ENCODE data around the gene LIPC.

Gene LIPC

GRCh38 chr15:58419803-58420524 is 11.8 kb upstream of the LIPC start:
- Mint-ChIP-seq H3K27me3 (no peaks in the 10 kb centered on the region), H3K27ac (no peak overlapping the region), H3K4me1 (peaks cover 3% of the 10 kb centered on the region), H3K36me3 (no peaks in the 10 kb centered on the region), H3K4me3 (no peak overlapping the region), H3K9me3 (no peaks in the 10 kb centered on the region)

GRCh38 chr15:58420579-58421043 is 11.2 kb upstream of the LIPC start:
- Mint-ChIP-seq H3K27me3 (no peaks in the 10 kb centered on the region), H3K27ac (no peak overlapping the region), H3K36me3 (no peaks in the 10 kb centered on the region), H3K9me3 (no peaks in the 10 kb centered on the region), H3K4me3 (no peak overlapping the region), H3K4me1 (peaks cover 3% of the 10 kb centered on the region)

- Mint-ChIP-seq H3K36me3 (no peaks in the 10 kb centered on the region), H3K4me3 (no peak overlapping the region), H3K9me3 (no peaks in the 10 kb centered on the region), H3K27ac (no peak overlapping the region), H3K27me3 (no peaks in the 10 kb centered on the region), H3K4me1 (peaks cover 3% of the 10 kb centered on the region)
Observed at GRCh38 chr15:58423205-58423604, 8.6 kb upstream of the LIPC start.

- Mint-ChIP-seq H3K4me3 (no peak overlapping the region), H3K27me3 (no peaks in the 10 kb centered on the region), H3K9me3 (no peaks in the 10 kb centered on the region), H3K36me3 (no peaks in the 10 kb centered on the region), H3K27ac (no peak overlapping the region), H3K4me1 (peaks cover 3% of the 10 kb centered on the region)
Observed at GRCh38 chr15:58423831-58424608, 7.8 kb upstream of the LIPC start.

- Mint-ChIP-seq H3K27ac (no peak overlapping the region), H3K4me1 (peaks cover 3% of the 10 kb centered on the region), H3K27me3 (no peaks in the 10 kb centered on the region), H3K9me3 (no peaks in the 10 kb centered on the region), H3K36me3 (no peaks in the 10 kb centered on the region), H3K4me3 (no peak overlapping the region)
Observed at GRCh38 chr15:58424722-58425121, 7.1 kb upstream of the LIPC start.

DNA sequence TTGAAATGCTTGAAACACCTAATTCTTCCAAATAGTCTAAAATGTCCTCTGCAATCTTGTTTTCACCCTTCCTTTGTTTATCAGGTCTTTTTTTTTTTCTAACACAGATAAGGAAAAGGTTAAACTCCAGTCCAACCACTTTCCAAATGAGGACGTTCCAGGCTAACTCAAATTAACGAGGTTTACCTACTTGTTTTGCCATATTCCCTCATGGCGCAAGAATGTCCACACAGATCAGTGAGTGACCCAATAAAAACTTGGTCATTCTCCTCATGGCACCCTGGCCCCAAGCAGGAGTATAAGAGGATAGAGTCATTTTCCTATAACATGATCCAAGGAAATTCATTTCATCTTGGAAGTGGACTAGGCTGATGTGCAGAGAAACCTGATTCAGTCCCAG is 6.6 kb upstream of the LIPC start:
- Mint-ChIP-seq H3K36me3 (no peaks in the 10 kb centered on the region), H3K4me1 (peaks cover 3% of the 10 kb centered on the region), H3K9me3 (no peaks in the 10 kb centered on the region), H3K27me3 (no peaks in the 10 kb centered on the region), H3K27ac (no peak overlapping the region), H3K4me3 (no peak overlapping the region)

- H3K4me3 Mint-ChIP-seq: no peak overlapping the region
- H3K27me3 Mint-ChIP-seq: no peaks in the 10 kb centered on the region
- H3K9me3 Mint-ChIP-seq: no peaks in the 10 kb centered on the region
- no peaks in the 10 kb centered on the region for H3K36me3 Mint-ChIP-seq
- no peak overlapping the region for H3K27ac Mint-ChIP-seq
- peaks cover 1% of the 10 kb centered on the region for H3K4me1 Mint-ChIP-seq
Observed at GRCh38 chr15:58425834-58426233, 6.0 kb upstream of the LIPC start.

DNA sequence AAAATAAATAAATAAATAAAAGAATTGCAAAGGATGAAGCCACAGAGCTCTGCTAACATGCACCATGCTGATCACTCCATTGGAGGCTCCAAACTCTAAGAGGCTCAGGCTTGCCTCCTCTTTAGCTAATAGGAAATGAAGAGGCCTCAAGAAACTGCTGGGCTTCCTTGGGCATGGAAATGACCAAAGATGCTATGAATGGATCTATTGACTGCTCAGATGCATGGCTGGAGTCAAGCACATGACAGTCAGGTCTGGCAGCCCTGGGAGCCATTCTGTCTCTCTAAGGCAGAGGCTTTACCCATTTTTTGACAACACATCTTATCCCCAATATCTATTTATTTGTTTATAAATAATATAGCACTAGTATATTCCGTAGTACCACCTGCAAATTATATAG is 5.3 kb upstream of the LIPC start:
- H3K4me3 Mint-ChIP-seq: no peak overlapping the region
- no peaks in the 10 kb centered on the region for H3K36me3 Mint-ChIP-seq
- no peaks in the 10 kb centered on the region for H3K9me3 Mint-ChIP-seq
- H3K27ac Mint-ChIP-seq: no peak overlapping the region
- H3K4me1 Mint-ChIP-seq: no peaks in the 10 kb centered on the region
- H3K27me3 Mint-ChIP-seq: no peaks in the 10 kb centered on the region

DNA sequence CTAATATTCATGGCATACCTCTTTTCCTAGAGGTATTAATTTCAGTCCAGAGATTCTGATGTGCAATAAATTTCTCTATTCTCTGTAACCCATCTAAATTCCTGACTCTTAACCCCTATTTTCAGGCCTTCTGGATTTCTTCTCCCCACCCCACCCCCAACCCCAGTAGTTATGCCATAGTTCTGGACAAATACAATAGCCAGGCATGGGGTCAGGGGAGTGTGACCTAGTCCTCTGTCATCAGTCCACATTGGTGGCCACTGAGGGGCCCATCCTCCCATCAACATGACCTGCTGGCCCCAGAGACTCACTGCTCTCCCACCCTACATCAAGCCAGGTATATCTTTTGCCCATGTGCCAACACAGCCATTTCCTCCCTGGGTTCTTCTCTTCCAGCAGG is 3.8 kb upstream of the LIPC start:
- no peaks in the 10 kb centered on the region for H3K36me3 Mint-ChIP-seq
- no peak overlapping the region for H3K4me3 Mint-ChIP-seq
- no peaks in the 10 kb centered on the region for H3K9me3 Mint-ChIP-seq
- H3K4me1 Mint-ChIP-seq: no peaks in the 10 kb centered on the region
- no peaks in the 10 kb centered on the region for H3K27me3 Mint-ChIP-seq
- H3K27ac Mint-ChIP-seq: no peak overlapping the region

- H3K9me3 Mint-ChIP-seq: no peaks in the 10 kb centered on the region
Observed at GRCh38 chr15:58430224-58430787, 1.5 kb upstream of the LIPC start.

GRCh38 chr15:58432401-58432800 is 610 bp downstream of the LIPC start:
- Mint-ChIP-seq H3K36me3 (no peaks in the 10 kb centered on the region), H3K4me1 (no peaks in the 10 kb centered on the region), H3K4me3 (no peak overlapping the region), H3K27ac (no peak overlapping the region), H3K27me3 (no peaks in the 10 kb centered on the region), H3K9me3 (no peaks in the 10 kb centered on the region)

More at GRCh38 chr15:58430224-58430787, 1.5 kb upstream of the LIPC start:
- no peak overlapping the region for H3K4me3 Mint-ChIP-seq
- no peaks in the 10 kb centered on the region for H3K27me3 Mint-ChIP-seq
- peak overlapping the region; percentile 26 for H3K27ac Mint-ChIP-seq
- no peaks in the 10 kb centered on the region for H3K4me1 Mint-ChIP-seq
- H3K36me3 Mint-ChIP-seq: no peaks in the 10 kb centered on the region

DNA sequence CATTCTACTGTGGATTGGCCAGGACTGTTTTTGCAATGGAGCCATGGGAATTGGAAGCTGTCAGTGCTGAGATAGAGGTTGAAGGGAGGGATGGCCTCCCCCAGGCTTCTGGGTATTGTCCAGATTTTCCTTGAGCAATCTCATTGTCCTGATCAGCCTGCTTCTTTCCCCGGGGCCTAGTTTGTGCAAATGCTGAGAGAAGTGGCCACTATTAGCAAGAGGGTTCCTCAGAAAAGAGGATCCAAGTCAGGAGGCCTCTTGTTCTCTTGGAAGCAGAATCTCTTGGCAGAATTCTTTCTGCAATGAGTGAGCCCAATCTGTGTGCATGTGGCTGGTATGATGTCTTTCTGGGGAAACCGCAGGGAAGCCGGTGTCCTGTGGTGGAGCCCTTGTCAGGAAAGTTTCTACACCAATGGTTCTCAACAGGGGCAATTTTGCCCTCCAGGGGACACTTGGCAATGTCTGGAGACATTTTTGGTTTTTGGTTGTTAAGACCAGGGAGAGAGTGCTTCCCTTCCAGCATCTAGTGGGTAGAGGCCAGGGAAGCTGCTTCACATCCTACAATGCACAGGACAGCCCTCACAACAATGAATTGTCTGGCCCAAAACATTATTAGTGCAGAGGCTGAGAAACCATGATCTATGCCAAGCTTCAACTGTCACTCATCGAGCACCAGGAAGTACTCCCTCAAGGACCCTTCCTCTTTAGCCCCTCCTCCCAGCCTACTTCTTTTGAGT is 2.0 kb downstream of the LIPC start:
- H3K9me3 Mint-ChIP-seq: no peaks in the 10 kb centered on the region
- H3K27ac Mint-ChIP-seq: no peak overlapping the region
- no peaks in the 10 kb centered on the region for H3K36me3 Mint-ChIP-seq
- no peaks in the 10 kb centered on the region for H3K27me3 Mint-ChIP-seq
- H3K4me3 Mint-ChIP-seq: no peak overlapping the region
- H3K4me1 Mint-ChIP-seq: peaks cover under 1% of the 10 kb centered on the region

GRCh38 chr15:58434334-58434875 is 2.6 kb downstream of the LIPC start:
- no peaks in the 10 kb centered on the region for H3K9me3 Mint-ChIP-seq
- no peak overlapping the region for H3K27ac Mint-ChIP-seq
- H3K4me3 Mint-ChIP-seq: no peak overlapping the region
- no peaks in the 10 kb centered on the region for H3K27me3 Mint-ChIP-seq
- no peaks in the 10 kb centered on the region for H3K36me3 Mint-ChIP-seq
- peaks cover 5% of the 10 kb centered on the region for H3K4me1 Mint-ChIP-seq

- no peaks in the 10 kb centered on the region for H3K9me3 Mint-ChIP-seq
- no peak overlapping the region for H3K4me3 Mint-ChIP-seq
- peaks cover 17% of the 10 kb centered on the region for H3K4me1 Mint-ChIP-seq
- no peaks in the 10 kb centered on the region for H3K27me3 Mint-ChIP-seq
- H3K36me3 Mint-ChIP-seq: no peaks in the 10 kb centered on the region
- peak overlapping the region; percentile 48 for H3K27ac Mint-ChIP-seq
Observed at GRCh38 chr15:58436552-58436951, 4.8 kb downstream of the LIPC start.

- H3K27me3 Mint-ChIP-seq: no peaks in the 10 kb centered on the region
- no peaks in the 10 kb centered on the region for H3K36me3 Mint-ChIP-seq
- no peaks in the 10 kb centered on the region for H3K9me3 Mint-ChIP-seq
- no peak overlapping the region for H3K27ac Mint-ChIP-seq
- H3K4me3 Mint-ChIP-seq: no peak overlapping the region
- H3K4me1 Mint-ChIP-seq: peaks cover 21% of the 10 kb centered on the region
Observed at GRCh38 chr15:58437531-58438105, 5.8 kb downstream of the LIPC start.
